OCI-LY3 (cell line): ENCODE measurements around the gene BIRC6.

Source experiments
- H2AFZ ChIP-seq: fragments of 200-600, 300-600 bp; shearing (Covaris generic); 2 replicates; pipeline ENCODE4 v1.6.0; 2014; ENCODE audit warnings: antibody characterized with exemption, low read depth, low read length
- H3K27ac ChIP-seq: fragments of 200-600, 300-600 bp; sonication (generic); 2 replicates; pipeline ENCODE4 v1.5.1; 2014; ENCODE audit warnings: mild to moderate bottlenecking, low read length, moderate library complexity, mixed read lengths
- H3K27me3 ChIP-seq: fragments of 200-600, 300-600 bp; sonication (generic); 2 replicates; pipeline ENCODE4 v1.6.1; 2014; ENCODE audit warnings: low read depth, low read length, mixed read lengths
- H3K36me3 ChIP-seq: fragments of 200-600, 300-600 bp; sonication (generic); replicated peaks from 2 replicates; pipeline ENCODE3; 2014; ENCODE audit warnings: low read depth, low read length, mixed read lengths
- H3K4me1 ChIP-seq: fragments of 300-600, 200-600 bp; sonication (generic); 2 replicates; pipeline ENCODE4 v1.6.1; 2014; ENCODE audit warnings: low read length, mixed read lengths
- H3K4me2 ChIP-seq: fragments of 200-600, 300-600 bp; sonication (generic); 2 replicates; pipeline ENCODE4 v1.6.1; 2014; ENCODE audit warnings: low read length, mixed read lengths
- H3K4me3 ChIP-seq: fragments of 300-600, 200-600 bp; sonication (generic); 2 replicates; pipeline ENCODE4 v1.5.1; 2014; ENCODE audit warnings: antibody characterized with exemption, mild to moderate bottlenecking, low read length, moderate library complexity
- H3K79me2 ChIP-seq: fragments of 300-600, 200-600 bp; shearing (Covaris generic); 2 replicates; pipeline ENCODE4 v1.6.1; 2014; ENCODE audit warnings: mild to moderate bottlenecking, low read length, mixed read lengths
- H3K9ac ChIP-seq: fragments of 300-600, 200-600 bp; shearing (Covaris generic); 2 replicates; pipeline ENCODE4 v1.6.0; 2014; ENCODE audit warnings: mild to moderate bottlenecking, low read length, moderate library complexity
- H3K9me3 ChIP-seq: fragments of 200-600, 300-600 bp; shearing (Covaris generic); 2 replicates; pipeline ENCODE4 v1.6.1; 2014; ENCODE audit warnings: low read length, mixed read lengths; ENCODE audit not compliant: insufficient read depth
- H4K20me1 ChIP-seq: fragments of 200-600, 300-600 bp; sonication (generic); 2 replicates; pipeline ENCODE4 v1.6.1; 2016; ENCODE audit warnings: low read length, mixed read lengths; ENCODE audit not compliant: insufficient read depth
- EZH2phosphoT487 ChIP-seq: fragments of 200-600 bp; shearing (Covaris generic); IDR thresholded peaks from 2 replicates; pipeline ENCODE4 v1.6.1; 2018; ENCODE audit warnings: antibody characterized with exemption, mixed run types, low read depth
- TF ChIP-seq, protein P1 (sequence below): fragments of 200-600, 300-600 bp; sonication (generic); IDR thresholded peaks from 2 replicates; pipeline ENCODE4 v1.5.1; 2014; ENCODE audit warnings: antibody characterized with exemption, low read length, low read depth

The BIRC6 gene

DNA sequence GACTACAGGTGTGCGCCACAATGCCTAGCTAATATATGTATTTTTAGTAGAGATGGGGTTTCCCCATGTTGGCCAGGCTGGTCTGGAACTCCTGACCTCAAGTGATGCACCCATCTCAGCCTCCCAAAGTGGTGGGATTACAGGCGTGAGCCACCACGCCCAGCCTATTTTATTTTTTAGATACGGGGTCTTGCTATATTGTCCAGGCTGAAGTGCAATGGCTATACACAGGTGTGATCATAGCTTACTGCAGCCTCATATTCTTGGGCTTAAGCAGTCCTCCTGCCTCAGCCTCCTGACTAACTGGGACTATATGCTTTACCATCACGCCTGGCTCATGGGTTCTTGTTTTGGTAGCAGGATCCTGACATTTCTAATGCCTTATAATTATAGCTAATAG, 42.4 kb downstream of the BIRC6 start:
- H3K79me2 ChIP-seq, result 0 out of 2 replicates have a peak, but pooled peaks cover 4% of the 10 kb centered on the region
- H3K27me3 ChIP-seq, result no peaks in the 10 kb centered on the region
- no peak overlapping the region for H3K9ac ChIP-seq
- H3K36me3 ChIP-seq, result peaks cover 31% of the 10 kb centered on the region
- no peaks in the 10 kb centered on the region for H4K20me1 ChIP-seq
- TF ChIP-seq, protein P1, sequence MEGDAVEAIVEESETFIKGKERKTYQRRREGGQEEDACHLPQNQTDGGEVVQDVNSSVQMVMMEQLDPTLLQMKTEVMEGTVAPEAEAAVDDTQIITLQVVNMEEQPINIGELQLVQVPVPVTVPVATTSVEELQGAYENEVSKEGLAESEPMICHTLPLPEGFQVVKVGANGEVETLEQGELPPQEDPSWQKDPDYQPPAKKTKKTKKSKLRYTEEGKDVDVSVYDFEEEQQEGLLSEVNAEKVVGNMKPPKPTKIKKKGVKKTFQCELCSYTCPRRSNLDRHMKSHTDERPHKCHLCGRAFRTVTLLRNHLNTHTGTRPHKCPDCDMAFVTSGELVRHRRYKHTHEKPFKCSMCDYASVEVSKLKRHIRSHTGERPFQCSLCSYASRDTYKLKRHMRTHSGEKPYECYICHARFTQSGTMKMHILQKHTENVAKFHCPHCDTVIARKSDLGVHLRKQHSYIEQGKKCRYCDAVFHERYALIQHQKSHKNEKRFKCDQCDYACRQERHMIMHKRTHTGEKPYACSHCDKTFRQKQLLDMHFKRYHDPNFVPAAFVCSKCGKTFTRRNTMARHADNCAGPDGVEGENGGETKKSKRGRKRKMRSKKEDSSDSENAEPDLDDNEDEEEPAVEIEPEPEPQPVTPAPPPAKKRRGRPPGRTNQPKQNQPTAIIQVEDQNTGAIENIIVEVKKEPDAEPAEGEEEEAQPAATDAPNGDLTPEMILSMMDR, result no peak
- no peak for TF ChIP-seq EZH2phosphoT487
- H3K4me2 ChIP-seq, result no peak overlapping the region
- H3K27ac ChIP-seq, result no peak overlapping the region
- H3K9me3 ChIP-seq, result no peaks in the 10 kb centered on the region
- no peak overlapping the region for H3K4me3 ChIP-seq
- no peak overlapping the region for H2AFZ ChIP-seq
- no peaks in the 10 kb centered on the region for H3K4me1 ChIP-seq

DNA sequence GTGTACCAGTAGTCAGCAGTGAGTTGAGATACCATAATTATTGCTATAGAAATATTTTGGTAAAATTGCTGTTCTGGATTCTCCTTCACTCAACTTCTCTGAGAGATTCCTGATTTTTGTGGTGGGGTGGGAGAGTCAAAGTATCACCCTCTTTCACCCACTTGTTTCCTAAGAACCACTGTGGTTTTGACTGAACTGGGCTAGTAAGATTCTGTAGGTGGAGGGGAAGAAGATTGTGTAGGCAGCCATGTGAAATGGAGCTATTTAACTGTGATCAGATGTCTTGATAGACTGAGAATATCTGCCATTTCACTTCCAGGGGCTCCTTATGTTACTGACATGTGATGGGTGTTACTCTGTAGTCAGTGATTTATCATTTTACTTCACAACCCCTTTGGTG, 45.3 kb downstream of the BIRC6 start:
- no peak overlapping the region for H3K4me3 ChIP-seq
- H3K36me3 ChIP-seq, result peaks cover 34% of the 10 kb centered on the region

DNA sequence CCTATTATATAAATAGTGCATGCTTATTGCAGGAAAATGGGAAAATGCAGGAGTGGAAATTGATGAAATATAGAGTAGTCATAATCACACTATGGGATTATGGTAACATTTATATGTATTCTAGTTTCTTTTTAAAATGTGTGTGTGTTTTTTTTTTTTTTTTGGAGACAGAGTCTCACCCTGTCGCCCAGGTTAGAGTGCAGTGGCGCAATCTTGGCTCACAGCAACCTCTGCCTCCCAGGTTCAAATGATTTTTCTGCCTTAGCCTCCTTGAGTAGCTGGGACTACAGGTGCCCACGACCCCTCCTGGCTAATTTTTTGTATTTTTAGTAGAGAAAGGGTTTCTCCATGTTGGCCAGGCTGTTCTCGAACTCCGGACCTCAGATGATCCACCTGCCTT, 47.0 kb downstream of the BIRC6 start:
- 0 out of 2 replicates have a peak, but pooled peaks cover 4% of the 10 kb centered on the region for H3K79me2 ChIP-seq
- H2AFZ ChIP-seq, result no peak overlapping the region
- no peaks in the 10 kb centered on the region for H3K4me1 ChIP-seq
- TF ChIP-seq, protein P1, result no peak
- TF ChIP-seq EZH2phosphoT487, result no peak
- no peaks in the 10 kb centered on the region for H3K9me3 ChIP-seq
- no peaks in the 10 kb centered on the region for H3K27me3 ChIP-seq
- no peak overlapping the region for H3K27ac ChIP-seq
- H3K36me3 ChIP-seq, result peaks cover 41% of the 10 kb centered on the region
- H4K20me1 ChIP-seq, result no peaks in the 10 kb centered on the region; the same call in 1 of the 2 replicates
- no peak overlapping the region for H3K4me3 ChIP-seq
- H3K9ac ChIP-seq, result no peak overlapping the region
- H3K4me2 ChIP-seq, result no peak overlapping the region

More for the DNA sequence above, 45.3 kb downstream of the BIRC6 start:
- H3K27ac ChIP-seq, result no peak overlapping the region
- H2AFZ ChIP-seq, result no peak overlapping the region
- no peaks in the 10 kb centered on the region; the same call in 1 of the 2 replicates for H4K20me1 ChIP-seq
- H3K4me1 ChIP-seq, result no peaks in the 10 kb centered on the region
- H3K9ac ChIP-seq, result no peak overlapping the region
- no peak overlapping the region for H3K4me2 ChIP-seq
- no peak for TF ChIP-seq EZH2phosphoT487
- no peaks in the 10 kb centered on the region for H3K27me3 ChIP-seq
- no peaks in the 10 kb centered on the region for H3K9me3 ChIP-seq
- H3K79me2 ChIP-seq, result 0 out of 2 replicates have a peak, but pooled peaks cover 7% of the 10 kb centered on the region

DNA sequence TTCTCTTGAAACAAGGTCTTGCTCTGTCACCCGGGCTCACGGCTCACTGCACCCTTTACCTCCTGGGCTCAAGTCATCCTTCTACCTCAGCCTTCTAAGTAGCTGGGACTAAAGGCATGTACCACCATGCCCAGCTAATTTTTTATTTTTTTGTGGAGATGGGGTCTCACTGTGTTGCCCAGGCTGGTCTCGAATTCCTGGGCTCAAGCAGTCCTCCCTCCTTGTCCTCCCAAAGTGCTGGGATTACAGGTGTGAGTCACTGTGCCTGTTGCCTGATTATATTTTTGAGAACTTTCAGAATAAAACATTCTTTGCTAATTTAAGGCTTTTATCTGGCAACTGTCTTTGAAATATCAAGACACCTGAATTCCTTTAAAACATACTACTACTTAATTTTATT, 47.9 kb downstream of the BIRC6 start:
- H3K27ac ChIP-seq, result no peak overlapping the region
- peaks cover 43% of the 10 kb centered on the region for H3K36me3 ChIP-seq
- H3K9ac ChIP-seq, result no peak overlapping the region
- H4K20me1 ChIP-seq, result no peaks in the 10 kb centered on the region; the same call in 1 of the 2 replicates
- no peaks in the 10 kb centered on the region for H3K27me3 ChIP-seq
- H3K4me3 ChIP-seq, result no peak overlapping the region
- no peaks in the 10 kb centered on the region for H3K4me1 ChIP-seq
- H2AFZ ChIP-seq, result no peak overlapping the region
- no peaks in the 10 kb centered on the region for H3K9me3 ChIP-seq
- 0 out of 2 replicates have a peak, but pooled peaks cover 4% of the 10 kb centered on the region for H3K79me2 ChIP-seq
- no peak overlapping the region for H3K4me2 ChIP-seq
- TF ChIP-seq EZH2phosphoT487, result no peak
- TF ChIP-seq, protein P1, result no peak
